ENCODE results near the gene STAG1.

The STAG1 gene

DNA sequence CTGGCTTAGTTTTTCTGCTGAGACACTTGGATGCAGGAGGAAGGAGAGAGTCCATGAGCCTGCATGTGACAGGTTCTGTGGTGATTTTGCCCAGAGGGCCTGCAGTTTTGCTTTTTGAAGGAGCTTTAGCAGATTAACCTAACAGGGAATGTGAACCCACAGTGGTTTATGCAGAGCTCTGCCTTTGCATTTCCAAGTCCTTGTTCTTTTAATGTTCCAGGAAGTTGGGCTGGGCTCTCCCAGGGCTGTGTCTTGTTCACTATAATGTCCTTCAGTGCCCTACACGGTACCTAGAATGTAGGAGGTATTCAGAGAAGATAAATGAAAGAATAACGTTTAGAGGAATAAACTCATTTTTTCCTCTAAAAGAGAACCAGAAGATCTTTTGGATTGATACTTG lies 451.7 kb downstream of the STAG1 start:
- DNase-seq = no peak

GRCh38 chr3:136297826-136298225 lies 454.4 kb downstream of the STAG1 start:
- DNase-seq = no peak

DNA sequence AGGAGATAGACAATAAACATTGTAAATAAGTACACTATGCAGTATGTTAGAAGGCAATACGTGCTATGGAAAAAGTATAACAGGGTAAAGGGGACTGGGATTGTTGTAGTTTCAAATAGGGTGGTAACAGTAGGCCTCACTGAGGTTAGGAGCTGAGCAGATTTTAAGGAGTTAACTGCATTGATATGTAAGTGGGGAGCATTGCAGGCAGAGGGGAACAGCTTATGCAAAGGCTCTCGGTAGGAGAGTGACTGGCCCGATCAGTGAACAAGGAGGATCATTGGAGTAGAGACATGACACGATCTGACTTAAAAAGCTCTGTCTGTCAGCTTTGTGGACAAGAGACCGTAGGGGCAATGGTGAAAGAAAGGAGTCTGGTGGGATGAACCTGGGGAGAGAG lies 455.2 kb downstream of the STAG1 start:
- no peak for DNase-seq

DNA sequence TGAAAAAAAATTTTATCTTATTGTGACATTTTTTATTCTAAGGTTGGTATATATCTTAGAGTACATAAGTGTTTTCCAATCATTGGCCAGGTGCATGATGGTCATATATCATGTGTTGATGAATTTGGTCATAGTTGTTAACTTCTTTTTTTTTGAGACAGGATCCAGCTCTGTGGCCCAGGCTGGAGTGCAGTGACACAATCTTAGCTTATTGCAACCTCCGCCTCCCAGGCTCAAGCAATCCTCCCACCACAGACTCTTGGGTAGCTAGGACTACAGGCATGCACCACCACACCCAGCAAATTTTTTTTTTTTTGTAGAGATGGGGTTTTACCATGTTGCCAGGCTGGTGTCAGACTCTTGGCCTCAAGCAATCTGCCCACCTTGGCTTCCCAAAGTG lies 458.0 kb downstream of the STAG1 start:
- DNase-seq = no peak

- DNase-seq = no peak
Measured at GRCh38 chr3:136293279-136293678, 458.9 kb downstream of the STAG1 start.

- DNase-seq = no peak
Measured at GRCh38 chr3:136292500-136292899, 459.7 kb downstream of the STAG1 start.

GRCh38 chr3:136291302-136291701 lies 460.9 kb downstream of the STAG1 start:
- peak; percentile 19 for DNase-seq
